Sigmoid colon (tissue), 7 donors: ENCODE results near the gene EPAS1. TPM values are rescaled to one million over a fixed set of nuclear protein-coding genes. Genes with fewer than 3 reads are reported as not detected.

Source experiments
- DNase-seq: peaks from one replicate; pipeline ENCODE4 v3.0.0-alpha.2; 2019
- H3K27ac ChIP-seq, 4 donors: fragments of 200-600 bp; sonication (generic); one replicate each; pipeline ENCODE4 v1.5.1; 2016 to 2019; ENCODE audit warnings: mild to moderate bottlenecking in 1 of 4
- H3K27me3 ChIP-seq, 3 donors: fragments of 200-600 bp; sonication (generic); one replicate each; pipeline ENCODE4 v1.5.1; 2019; ENCODE audit warnings: mild to moderate bottlenecking in 1 of 3
- H3K36me3 ChIP-seq, 4 donors: fragments of 200-600 bp; sonication (generic); one replicate each; pipeline ENCODE4 v1.5.1; 2016 to 2019
- H3K4me1 ChIP-seq, 4 donors: fragments of 200-600 bp; sonication (generic); one replicate each; pipeline ENCODE4 v1.5.1; 2017 to 2019
- H3K4me3 ChIP-seq, 4 donors: fragments of 200-600 bp; sonication (generic); one replicate each; pipeline ENCODE4 v1.5.1; 2017 to 2019; ENCODE audit warnings: mild to moderate bottlenecking in 2 of 4, moderate library complexity in 1 of 4
- H3K9me3 ChIP-seq, 4 donors: fragments of 200-600 bp in 3 of 4; sonication (generic) in 3 of 4; one replicate each; pipeline versions ENCODE4 v1.5.1 to v1.6.1; 2013 to 2019
- CTCF ChIP-seq, 4 experiments: fragments of 450-650 bp in 3 of 4; fragments of 200-600 bp in 1 of 4; IDR thresholded peaks; one replicate each; pipeline ENCODE4 v1.5.1; 2016 to 2019; ENCODE audit warnings: antibody characterized with exemption in 4 of 4, mild to moderate bottlenecking in 3 of 4, moderate library complexity in 2 of 4
- EP300 ChIP-seq, 4 donors: sonication (generic); formaldehyde crosslinking; IDR thresholded peaks; one replicate each; pipeline ENCODE4 v1.6.1; 2017; ENCODE audit warnings: antibody characterized with exemption in 4 of 4
- POLR2A ChIP-seq, 2 donors: fragments of 450-650 bp; IDR thresholded peaks; one replicate each; pipeline ENCODE4 v1.6.1; 2016; ENCODE audit warnings: antibody characterized with exemption in 2 of 2, mild to moderate bottlenecking in 2 of 2, moderate library complexity in 2 of 2
- POLR2AphosphoS5 ChIP-seq, 4 donors: sonication (generic); formaldehyde crosslinking; IDR thresholded peaks; one replicate each; pipeline ENCODE4 v1.6.1; 2017; ENCODE audit warnings: antibody characterized with exemption in 4 of 4
- WGBS, 2 donors: extraction: QIAGEN DNeasy Blood & Tissue Kit; methylation state at CpG; one replicate each; pipeline ENCODE4 v1.1.7; 2013; 5-methylcytosine and 5-hydroxymethylcytosine counted together
- intact Hi-C: fragments of 100-400 bp; cut with DNase I; formaldehyde crosslinking; loops from one replicate; pipeline ENCODE4 v1.15.1; 2023
- polyA plus RNA-seq, 3 donors: library from polyadenylated mRNA; stranded (reverse); fragments of 200-250 nt; gene quantifications; one replicate each; pipeline ENCODE4 v1.2.3, GENCODE V29; 2013
- total RNA-seq, 4 donors: library from RNA; depleted of rRNA; stranded (reverse); fragments of >200 nt; gene quantifications; one replicate each; pipeline ENCODE4 v1.1.0, GENCODE V29; 2016
- donor health status: healthy with polysubstance abuse.
- donor health status: Bipolar disorder and iron deficiency.
- donor health status: healthy.

EPAS1 gene
- total and polyA plus RNA-seq, 7 donors = 56.8 to 97.8 (median 62.2) TPM

- WGBS, 2 donors = 45 to 76% methylated on average over 8 of the region's 8 CpGs
- peaks cover 0 to 16% (median 0%) of the 10 kb centered on the region in 4 donors for H3K36me3 ChIP-seq
- H3K27ac ChIP-seq = peak overlapping the region in 3 of 4 donors; percentile 36 to 70 (median 49)
These were observed 53.0 kb downstream of the EPAS1 start for GRCh38 chr2:46350029-46350689.

GRCh38 chr2:46351098-46351749 is 54.0 kb downstream of the EPAS1 start:
- no peaks in the 10 kb centered on the region for H3K27me3 ChIP-seq
- TF ChIP-seq POLR2AphosphoS5 (IDR thresholded peaks at IDR 0.05) = no peak
- TF ChIP-seq EP300 (IDR thresholded peaks at IDR 0.05) = no peak
- TF ChIP-seq POLR2A (IDR thresholded peaks at IDR 0.05) = no peak
- intact Hi-C loops = no loop called here
- peak overlapping the region in 3 of 4 donors; percentile 12 to 70 (median 49) for H3K27ac ChIP-seq
- no peaks in the 10 kb centered on the region for H3K9me3 ChIP-seq
- H3K4me1 ChIP-seq = peaks cover 0 to 10% (median 0%) of the 10 kb centered on the region in 4 donors
- no peak for DNase-seq
- 70 to 72% methylated on average over 5 of the region's 5 CpGs for whole genome bisulfite sequencing, 2 donors
- H3K36me3 ChIP-seq = peaks cover 0 to 16% (median under 1%) of the 10 kb centered on the region in 4 donors
- H3K4me3 ChIP-seq = no peak overlapping the region

More at GRCh38 chr2:46350029-46350689, 53.0 kb downstream of the EPAS1 start:
- no peak for DNase-seq
- TF ChIP-seq POLR2A (IDR thresholded peaks at IDR 0.05) (no peak), CTCF (IDR thresholded peaks at IDR 0.05) (no peak), EP300 (IDR thresholded peaks at IDR 0.05) (no peak), POLR2AphosphoS5 (IDR thresholded peaks at IDR 0.05) (no peak)
- Histone ChIP-seq H3K9me3 (no peaks in the 10 kb centered on the region), H3K4me1 (peaks cover 0 to 10% (median 0%) of the 10 kb centered on the region in 4 donors), H3K27me3 (no peaks in the 10 kb centered on the region), H3K4me3 (no peak overlapping the region)
- intact Hi-C loops = no loop called here

- DNase-seq = no peak
- 47 to 76% methylated on average over 10 of the region's 10 CpGs for WGBS, 2 donors
- Histone ChIP-seq H3K4me1 (peaks cover 0 to 10% (median 0%) of the 10 kb centered on the region in 4 donors), H3K36me3 (peaks cover 0 to 15% (median 5%) of the 10 kb centered on the region in 4 donors), H3K27ac (peak overlapping the region in 3 of 4 donors; percentile 18 to 70 (median 49)), H3K9me3 (no peaks in the 10 kb centered on the region), H3K4me3 (peak overlapping the region in 1 of 4 donors; percentile 7), H3K27me3 (no peaks in the 10 kb centered on the region)
- TF ChIP-seq CTCF (IDR thresholded peaks at IDR 0.05) = no peak
- TF ChIP-seq POLR2A (IDR thresholded peaks at IDR 0.05) = no peak
- TF ChIP-seq POLR2AphosphoS5 (IDR thresholded peaks at IDR 0.05) = peak in 1 of 4 donors; percentile 41
- no peak for TF ChIP-seq EP300 (IDR thresholded peaks at IDR 0.05)
- intact Hi-C loops = no loop called here
These were observed 54.5 kb downstream of the EPAS1 start for GRCh38 chr2:46351750-46352138.

DNA sequence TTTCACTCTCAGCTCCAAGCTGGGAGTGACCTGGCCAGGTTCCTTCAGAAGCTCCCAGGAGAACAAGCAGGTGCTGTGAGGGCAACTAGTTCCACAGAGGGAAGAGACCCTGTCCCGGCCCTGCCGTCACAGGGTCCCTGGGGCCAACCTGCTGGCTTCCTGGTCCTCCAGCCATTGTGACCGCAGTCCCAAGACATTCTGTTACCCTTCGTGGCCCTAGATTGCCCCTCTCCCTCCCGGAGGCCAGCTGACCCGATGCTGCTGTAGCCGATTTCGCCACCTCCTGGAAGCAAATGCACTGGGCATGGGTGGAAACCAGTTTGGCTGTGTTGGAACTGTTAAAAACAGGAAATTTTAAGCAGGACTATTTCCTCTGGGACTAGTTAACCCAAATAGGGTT is 55.4 kb downstream of the EPAS1 start:
- no peaks in the 10 kb centered on the region for H3K27me3 ChIP-seq
- intact Hi-C loops = no loop called here
- TF ChIP-seq POLR2AphosphoS5 (IDR thresholded peaks at IDR 0.05) (peak in 1 of 4 donors; percentile 19), POLR2A (IDR thresholded peaks at IDR 0.05) (no peak)
- no peak for DNase-seq
- H3K27ac ChIP-seq = peak overlapping the region in 3 of 4 donors; percentile 18 to 70 (median 49)
- WGBS, 2 donors = 79 to 88% methylated on average over 8 of the region's 8 CpGs
- peaks cover 0 to 10% (median 0%) of the 10 kb centered on the region in 4 donors for H3K4me1 ChIP-seq
- no peaks in the 10 kb centered on the region for H3K9me3 ChIP-seq
- H3K36me3 ChIP-seq = peaks cover 0 to 9% (median 6%) of the 10 kb centered on the region in 4 donors
- H3K4me3 ChIP-seq = no peak overlapping the region

- Histone ChIP-seq H3K4me3 (no peak overlapping the region), H3K9me3 (no peaks in the 10 kb centered on the region), H3K4me1 (peaks cover 0 to 10% (median 0%) of the 10 kb centered on the region in 4 donors), H3K36me3 (peaks cover 0 to 12% (median 6%) of the 10 kb centered on the region in 4 donors), H3K27me3 (no peaks in the 10 kb centered on the region), H3K27ac (no peak overlapping the region)
- 94 to 97% methylated on average over 6 of the region's 6 CpGs for WGBS, 2 donors
- DNase-seq = no peak
- TF ChIP-seq EP300 (IDR thresholded peaks at IDR 0.05) (no peak), POLR2AphosphoS5 (IDR thresholded peaks at IDR 0.05) (no peak), CTCF (IDR thresholded peaks at IDR 0.05) (no peak), POLR2A (IDR thresholded peaks at IDR 0.05) (no peak)
- intact Hi-C loops = no loop called here
These were observed 56.3 kb downstream of the EPAS1 start for GRCh38 chr2:46353509-46353908.
